HG03565 (cell line): ENCODE results near the gene UBL4A.

Experiments
- ATAC-seq: cut with Tn5 transposase; IDR thresholded peaks from one replicate; pipeline ENCODE4 v1.9.1; 2021; ENCODE audit warnings: mild to moderate bottlenecking, moderate library complexity; ENCODE audit not compliant: unreplicated experiment

UBL4A gene

DNA sequence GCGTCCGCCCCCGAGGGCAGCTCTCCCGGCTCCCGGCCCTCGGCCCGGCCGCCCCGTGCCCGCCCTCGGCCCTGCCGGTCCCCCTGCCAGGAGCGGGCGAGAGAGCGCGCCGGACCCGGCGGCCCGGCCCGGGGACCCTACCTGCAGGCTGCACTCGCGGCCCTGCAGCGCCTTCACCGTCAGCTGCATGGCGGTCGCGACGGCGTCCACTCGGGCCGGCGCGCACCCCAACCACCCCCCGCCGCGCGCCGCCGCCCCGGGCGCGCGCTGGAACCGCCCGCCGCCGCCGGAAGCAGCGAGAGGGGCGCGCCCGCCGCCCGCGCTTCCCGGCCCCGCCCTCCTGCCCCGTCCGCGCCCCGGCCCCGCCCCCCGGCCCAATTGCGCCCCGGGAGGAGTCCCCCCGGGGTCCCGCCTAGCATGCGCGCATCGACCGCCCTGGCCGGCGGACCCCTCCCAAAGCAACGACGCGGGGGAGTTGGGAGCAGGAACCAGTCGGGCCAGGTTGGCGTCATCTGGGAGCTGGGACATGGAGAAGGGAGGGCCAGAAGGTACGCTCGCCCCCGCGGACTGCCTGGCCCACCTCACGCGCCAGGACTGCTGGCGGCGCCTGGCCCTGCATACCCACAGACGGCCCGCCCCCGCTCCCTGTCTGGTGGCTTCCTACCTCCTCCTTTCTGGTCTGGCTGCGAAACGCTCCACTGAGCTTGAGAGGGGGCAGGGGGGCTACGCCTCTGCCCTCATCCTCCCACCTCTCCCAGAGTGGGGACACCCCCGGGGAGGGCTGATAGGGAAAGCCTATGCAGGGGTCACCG, at the start of gene UBL4A:
Gene UBL4A (minus strand): TSS at position 220 of the 812 bp plus-strand sequence. CDS start 31 bp downstream, at position 189.
- no peak for ATAC-seq

DNA sequence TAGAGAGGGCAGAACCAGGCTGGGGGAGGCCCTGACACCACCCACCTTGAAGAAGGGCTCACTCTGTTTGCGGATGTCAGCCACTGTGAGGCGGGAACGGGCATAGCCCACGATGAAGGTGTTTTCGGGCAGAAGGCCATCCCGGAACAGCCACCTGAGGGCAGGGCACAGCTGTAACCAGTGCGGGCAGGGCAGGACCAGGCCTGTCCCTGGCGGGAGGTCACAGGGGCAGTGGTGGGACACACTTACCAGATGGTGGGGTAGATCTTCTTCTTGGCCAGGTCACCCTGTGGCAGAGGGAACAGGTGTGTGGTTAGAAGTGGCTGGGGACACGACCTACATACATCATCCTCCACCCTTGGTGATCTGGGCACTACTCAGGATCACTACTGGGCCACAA, 49.5 kb upstream of the UBL4A start:
- no peak for ATAC-seq

DNA sequence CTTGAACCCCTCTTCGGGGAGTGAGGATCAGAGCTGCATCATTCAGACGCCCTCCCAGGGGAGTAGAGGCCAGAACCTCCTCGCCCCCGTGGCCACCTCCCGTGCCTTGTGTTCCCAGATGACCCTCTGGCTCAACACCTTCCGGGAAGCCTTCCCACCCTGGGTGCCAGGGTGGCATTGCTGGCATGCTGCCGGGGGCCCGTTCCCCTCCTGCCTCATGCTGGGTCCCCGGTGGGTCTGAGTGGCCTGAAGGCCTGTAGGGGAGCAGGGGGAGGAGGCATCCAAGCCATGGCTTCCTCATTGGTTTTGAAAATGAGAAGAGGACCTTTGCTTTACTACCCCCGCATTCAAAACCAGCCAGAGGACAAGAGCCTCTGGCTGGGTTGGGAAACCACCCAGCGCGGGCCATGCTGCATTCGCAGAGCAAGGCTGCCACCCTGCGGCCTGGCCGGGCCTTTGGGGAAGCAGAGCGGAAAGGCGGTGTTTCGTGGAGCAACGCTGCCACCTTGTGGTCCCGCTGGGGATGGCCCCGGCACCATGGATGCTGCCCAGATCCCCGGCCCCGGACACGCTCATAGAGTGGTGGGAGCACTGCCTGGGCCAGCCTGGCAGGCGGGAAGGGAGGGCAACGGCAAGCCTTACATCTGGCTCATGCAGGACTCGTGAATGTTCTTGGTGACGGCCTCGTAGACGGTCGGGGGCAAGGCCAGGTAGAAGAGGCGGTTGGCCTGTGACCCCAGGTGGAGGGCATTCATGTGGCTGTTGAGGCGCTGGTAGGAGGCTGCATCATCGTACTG, 48.3 kb upstream of the UBL4A start:
- no peak for ATAC-seq

DNA sequence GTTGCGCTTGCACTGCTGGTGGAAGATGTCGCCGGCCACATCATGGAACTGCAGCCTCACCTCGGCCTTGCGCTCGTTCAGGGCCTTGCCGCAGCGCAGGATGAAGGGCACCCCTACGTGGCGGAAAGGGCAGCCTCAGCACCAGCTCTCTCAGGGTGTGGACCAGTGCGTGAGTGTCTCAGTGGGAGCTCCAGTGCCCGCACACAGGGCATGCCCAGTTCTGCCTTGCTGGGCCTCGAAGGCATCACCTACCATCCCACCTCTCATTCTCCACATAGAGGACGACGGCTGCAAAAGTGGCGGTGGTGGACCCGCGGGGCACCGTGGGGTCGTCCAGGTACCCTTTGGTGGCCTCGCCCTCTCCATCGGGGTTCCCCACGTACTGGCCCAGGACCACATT, 46.3 kb upstream of the UBL4A start:
- no peak for ATAC-seq

DNA sequence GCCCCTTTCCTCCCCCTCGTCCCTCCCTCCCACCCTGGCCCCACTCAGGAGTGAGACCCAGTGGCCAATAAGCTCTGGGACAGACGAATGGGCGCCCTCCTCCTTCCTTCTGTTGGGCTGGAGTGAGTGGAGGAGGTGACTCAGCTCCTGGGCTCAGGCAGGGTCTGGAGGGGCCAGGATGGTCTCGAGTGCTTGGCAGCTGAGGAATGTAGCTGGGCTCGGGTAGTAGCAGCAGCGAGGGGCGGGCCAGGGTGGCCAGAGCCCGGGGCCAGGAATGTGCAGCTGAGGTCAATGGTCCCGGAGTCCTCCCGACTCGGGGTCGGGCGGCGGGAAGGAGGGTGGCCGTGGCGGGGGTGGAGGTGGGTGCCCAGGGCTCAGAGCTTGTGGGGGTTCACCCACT, 45.2 kb upstream of the UBL4A start:
- no peak for ATAC-seq

DNA sequence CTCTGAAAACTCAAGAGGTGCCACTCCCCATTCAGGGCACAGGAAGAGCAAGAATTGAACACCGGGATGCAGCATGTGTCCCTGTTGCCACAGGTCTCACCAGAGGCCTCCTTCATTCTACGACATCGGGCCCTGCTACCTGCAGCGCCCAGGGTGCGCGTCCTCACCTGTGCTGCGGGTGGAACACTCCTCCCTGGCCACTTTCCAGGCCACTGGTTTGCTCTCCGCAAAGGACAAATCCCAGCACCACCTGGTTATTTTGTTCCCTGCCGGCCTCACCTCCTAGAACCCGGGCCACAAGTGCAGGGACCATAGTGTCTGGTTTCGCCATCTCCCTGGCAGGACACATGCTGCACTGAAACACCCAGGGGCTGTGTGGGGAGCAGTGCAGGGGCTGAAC, 43.9 kb upstream of the UBL4A start:
- no peak for ATAC-seq

DNA sequence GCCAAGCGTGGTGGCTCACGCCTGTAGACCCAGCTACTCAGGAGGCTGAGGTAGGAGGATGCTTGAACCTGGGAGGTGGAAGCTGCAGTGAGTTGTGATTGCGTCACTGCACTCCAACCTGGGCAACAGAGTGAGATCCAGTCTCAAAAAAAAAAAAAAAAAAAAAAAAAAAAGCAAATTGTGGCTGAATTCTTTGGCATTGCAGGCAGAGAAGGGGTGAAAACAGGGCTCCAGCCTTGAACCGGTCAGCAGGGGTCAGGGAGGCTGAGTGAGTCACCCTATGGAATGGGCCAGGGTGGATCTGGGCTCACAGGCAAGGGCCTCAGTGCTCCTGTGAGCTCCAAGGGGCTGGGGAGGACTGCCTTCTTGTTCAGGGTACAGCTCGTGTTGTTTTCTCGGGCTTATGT, 42.8 kb upstream of the UBL4A start:
- no peak for ATAC-seq

DNA sequence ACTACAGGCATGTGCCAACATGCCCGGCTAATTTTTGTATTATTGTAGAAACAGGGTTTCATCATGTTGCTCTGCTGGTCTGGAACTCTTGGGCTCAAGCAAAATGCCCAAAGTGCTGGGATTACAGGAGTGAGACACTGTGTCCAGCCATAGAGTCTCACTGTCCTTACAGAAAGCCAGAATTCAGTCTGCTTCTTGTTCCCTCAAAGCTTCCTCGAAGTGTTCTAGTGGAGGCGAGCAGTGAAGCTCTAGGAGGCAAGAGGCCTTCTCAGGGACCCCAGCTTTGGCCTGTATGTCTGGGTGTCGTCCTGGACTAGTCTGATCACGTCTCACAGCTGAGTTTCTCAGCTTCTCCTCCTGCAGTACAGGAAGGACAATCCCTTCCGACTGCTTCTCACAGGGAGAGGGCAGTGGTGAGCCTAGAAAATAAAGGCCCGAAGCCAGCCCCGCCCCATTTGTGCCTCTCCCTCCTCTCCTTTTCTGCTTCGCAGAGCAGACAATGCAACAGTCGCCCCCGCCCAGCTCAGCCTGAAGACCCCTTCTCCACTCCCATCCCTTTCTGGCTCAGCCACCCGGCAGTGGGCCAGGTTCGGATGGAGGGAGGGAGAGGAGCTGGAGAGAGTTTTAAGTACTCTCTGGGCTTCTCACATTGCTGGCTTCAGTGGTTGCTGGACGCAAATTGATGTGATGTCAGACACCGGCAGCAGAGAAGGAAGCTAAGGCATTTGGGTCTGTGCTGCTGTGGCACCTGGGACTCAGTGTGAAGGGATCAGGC, 40.7 kb upstream of the UBL4A start:
- no peak for ATAC-seq

DNA sequence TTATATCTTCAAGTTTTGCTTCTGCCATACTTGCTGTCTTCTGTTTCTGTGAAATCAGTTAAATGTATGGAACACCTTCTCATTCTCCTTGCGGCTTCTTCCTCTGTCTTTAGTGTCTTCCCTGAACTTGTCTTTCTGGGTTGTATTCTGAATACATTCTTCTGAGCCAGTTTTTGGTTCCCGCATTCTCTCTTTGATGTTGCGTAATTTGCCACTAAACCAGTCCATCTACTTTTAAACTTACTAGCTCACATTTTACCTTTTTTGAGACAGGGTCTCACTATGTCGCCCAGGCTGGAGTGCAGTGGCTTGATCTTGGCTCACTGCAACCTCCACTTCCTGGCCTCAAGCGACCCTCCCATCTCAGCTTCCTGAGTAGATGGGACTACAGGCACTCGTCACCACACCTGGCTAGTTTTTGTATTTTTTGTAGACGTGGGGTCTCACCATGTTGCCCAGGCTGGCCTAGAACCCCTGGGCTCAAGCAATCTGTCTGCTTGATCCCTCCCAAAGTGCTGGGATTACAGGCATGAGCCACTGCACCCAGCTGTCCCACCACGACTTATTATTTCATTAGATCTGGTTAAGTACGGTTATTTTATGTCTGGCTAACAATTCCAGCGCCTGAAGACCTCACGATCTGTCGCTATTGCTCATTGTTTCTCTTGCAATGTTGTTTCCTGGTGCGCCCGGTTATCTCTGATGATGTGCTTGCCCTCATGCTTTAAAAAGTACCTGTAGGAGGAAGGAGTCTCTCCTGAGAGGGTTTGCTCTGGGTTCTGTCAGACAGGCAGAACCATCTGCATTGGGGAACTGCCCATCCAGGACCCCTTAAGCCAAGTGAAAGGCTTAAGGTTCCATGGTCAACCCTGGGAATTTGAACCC, 39.4 kb upstream of the UBL4A start:
- ATAC-seq, result no peak

DNA sequence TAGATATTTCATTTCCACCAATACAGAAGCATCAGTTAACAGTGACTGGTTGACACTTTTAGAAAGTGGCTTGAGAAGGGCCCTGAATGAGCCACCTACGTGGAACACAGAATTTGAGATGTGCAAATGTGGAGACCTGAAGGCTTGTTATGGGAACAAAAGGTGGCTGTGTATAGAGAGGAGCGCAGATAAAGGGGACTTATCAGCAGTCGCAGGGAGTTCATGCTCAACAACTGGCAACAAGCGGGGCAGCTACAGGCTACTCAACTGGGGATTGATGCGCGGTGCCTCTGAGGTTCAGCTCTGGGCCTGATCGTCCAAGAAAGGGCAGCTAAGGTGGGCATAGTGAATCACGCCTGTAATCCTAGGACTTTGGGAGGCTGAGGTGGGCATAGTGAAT, 33.0 kb upstream of the UBL4A start:
- no peak for ATAC-seq

DNA sequence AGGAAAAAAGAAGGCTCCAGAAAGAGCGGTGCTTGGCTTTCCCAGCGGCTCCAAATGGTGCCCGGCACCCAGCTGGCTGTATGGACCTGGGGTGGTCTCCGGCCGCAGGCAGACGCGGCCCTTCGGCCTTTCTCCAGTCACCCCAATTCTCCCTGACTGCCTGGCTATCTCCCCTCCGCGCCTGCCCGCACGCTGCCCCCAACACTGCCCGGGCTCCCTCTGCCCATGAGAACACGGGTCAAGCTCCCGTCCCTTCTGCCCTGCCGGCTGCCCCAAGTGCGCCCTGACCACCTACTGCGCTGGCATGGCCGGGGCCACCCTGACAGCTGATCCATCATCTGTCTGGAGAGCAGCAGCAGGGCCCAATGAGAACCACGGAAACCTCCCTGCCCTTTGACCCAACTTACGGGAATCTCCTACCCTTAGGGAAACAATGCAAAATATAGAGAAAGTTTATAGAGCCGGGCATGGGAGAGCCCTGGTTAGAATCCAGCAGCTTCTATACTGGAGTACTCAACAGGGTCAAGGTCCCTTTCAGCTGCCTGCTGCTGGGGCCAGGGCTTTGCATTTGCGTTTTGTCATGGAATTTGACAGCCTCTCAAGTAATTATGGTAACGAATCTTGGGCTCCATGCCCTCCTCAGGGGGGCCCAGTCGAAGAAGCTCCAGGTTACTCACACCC, 30.8 kb upstream of the UBL4A start:
- no peak for ATAC-seq

DNA sequence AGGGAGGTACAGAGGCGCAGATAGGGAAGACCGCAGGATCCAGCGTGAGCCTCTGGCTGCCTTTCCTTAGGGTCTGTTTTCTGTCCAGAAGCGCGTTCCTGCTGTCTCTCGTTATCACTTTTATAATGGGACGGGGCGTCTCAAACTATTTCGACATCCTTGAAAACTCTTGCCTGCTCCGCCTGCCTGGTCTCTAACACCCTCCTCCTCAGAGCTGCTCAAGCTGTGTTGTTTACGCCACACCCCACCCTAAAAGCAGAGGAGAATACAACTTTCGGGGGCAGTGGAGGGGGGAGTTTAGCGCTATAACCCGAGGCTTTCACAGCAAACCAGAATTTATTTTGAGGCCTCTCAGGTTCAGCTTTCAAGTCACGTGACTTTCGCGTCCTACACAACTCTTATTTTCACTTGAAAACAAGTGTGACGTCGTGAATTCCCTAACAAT, 30.3 kb upstream of the UBL4A start:
- no peak for ATAC-seq

DNA sequence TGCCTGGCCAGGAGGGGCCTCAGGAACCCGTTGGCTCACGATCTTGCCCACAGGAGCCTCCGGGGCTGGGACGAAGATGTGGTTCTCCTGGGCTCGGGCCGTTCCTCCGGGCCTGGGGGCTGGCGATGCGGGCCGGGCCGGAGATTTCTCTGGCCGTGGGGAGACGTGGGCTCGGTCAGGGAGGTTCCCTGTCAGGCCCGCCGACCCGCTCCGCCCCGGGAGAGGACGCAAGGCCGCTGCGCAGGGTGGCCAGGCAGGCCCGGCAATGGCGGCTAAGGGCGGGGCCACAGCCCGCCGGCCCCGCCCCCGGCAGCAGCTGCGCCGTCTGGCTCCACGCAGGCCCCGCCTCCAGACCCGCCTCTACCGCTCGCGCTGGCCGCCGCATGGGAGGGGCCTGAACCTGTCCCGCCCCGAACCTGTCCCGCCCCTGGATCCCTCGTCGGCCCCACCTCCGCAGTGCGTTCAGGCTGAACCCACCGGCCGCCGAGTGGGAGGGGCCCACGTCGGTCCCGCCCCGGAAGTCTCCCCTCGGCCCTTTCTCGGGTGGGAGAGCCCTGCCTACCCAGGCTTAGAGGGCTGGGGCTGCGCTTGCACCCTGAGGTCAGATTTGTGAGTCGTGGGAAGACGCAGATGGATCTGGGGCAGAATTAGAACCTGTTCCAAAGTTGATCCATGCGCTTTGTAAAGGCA, 29.7 kb upstream of the UBL4A start, which contains the start of gene FAM3A:
Gene FAM3A (minus strand): TSS at position 267 of the 690 bp plus-strand sequence. CDS start 460 bp downstream, outside the sequence.
- peak; percentile 85 for ATAC-seq

DNA sequence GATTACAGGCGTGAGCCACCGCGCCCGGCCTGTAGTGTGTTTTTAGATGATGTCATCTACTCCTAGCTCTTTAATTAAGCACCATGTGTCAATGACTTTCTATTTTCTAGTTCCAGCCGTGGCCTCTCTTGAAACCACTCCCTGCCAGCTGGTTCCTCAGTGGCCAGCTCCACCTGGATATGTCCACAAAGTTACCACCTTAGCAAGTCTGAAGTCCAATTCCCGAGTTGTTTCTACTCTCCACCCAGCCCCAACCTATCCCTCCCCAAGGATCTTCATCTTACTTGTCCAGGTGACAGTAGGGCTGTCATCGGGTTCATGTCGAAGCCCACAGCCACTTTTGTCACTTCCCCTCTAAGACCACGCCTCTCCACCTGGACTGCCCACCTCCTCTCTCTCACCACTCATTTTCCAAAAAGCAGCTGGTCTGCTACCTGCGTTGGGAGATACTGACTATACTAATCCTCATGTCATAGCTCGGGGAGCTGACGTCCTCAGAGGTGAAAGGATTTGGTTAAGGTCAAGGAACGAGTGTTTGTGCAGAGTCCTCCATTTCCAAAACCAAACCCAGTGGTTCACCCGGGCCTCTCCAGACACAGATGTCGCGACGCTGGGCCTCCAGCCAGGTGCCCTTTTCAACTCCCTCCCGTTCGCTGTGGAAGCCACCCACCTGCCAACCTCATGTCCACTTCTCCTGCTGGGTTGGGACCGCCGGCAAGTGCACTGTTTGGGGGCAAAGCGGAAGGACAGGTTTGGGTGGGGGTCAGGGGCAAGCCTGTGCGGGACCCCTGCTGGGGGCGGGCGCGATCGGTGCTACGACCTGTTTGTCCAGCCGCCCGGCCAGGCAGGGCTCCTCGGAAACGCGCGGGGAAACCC, 28.9 kb upstream of the UBL4A start:
- no peak for ATAC-seq

DNA sequence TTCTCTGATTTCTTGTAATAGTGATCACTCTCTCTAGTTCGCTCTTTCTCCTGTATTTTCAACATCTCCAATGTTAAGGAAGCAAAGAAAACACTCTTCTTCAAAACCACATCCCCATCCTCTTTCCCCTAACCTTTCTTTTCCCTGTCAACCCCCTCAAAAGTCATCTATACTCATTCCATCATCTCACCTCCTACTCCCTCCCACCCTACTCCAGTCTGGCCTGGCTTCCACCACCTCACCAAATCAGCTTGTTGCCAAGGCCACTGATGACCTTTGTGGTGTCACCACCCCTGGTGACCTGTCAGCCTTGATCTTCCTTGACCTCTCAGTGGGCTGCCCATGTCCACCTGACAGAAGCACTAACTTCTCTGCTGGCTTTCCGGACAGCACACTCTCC, 27.3 kb upstream of the UBL4A start:
- ATAC-seq, result no peak

DNA sequence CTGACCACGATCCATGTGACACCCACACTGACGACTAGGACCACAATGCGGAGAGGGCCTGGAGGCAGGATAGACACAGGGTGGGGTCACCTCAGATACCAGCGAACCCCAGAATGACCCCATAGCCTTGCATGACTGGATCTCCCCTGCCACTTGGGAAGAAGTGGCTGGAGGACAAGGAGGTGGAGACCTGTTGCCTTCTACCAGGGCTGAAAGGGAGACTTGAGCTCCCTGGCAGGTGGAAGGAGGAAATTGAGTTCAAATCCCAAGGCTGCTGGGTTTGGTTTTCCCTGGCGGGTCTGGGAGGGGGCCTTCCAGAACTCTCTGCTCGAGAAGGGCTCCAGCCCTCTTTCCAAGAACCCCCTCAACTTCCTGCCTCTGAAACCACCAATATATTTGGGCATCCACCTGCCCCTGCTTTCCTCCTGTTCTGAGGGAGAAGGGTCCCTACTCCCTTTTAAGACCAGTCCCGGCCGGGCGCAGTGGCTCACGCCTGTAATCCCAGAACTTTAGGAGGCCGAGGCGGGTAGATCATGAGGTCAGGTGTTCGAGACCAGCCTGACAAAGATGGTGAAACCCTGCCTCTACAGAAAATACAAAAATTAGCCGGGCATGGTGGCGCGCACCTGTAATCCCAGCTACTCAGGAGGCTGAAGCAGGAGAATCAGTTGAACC, 26.6 kb upstream of the UBL4A start:
- no peak for ATAC-seq

DNA sequence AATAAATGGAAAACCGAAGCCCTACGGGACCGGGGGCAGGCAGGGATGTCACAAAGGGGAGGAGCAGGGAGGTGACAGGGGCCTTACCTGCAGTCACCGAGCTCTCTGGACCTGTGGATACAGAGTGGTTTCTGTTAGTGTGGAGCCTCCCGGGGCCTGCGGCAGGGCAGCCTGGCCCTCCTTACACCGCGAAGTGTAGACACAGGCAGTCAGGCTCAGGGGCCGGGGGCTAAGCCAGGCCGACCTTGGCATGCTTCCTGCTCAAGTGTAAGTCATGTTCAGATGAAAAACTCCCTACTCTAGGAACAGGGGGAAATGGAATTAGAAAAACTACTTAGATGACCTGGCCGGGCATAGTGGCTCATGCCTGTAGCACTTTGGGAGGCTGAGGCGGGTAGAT, 25.3 kb upstream of the UBL4A start:
- no peak for ATAC-seq

DNA sequence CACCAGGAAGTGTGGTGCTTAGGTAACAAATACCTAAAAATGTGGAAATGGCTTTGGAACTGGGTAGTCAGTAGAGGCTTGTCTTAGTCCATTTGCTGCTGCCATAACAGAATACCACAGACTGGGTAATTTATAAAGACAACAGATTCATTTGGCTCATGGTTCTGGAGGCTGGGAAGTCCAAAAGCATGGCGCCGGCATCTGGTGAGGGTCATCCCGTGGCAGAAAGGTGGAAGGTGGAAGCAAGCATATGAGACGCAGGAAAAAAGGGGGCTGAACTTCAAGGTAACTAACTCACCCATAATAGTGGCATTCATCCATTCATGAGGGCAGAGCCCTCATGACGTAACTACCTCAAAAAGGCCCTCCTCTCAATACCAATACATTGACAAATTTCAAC, 23.0 kb upstream of the UBL4A start:
- no peak for ATAC-seq
